ENCODE results near the gene RIIAD1.
"Not testable (repeated sequence)": the region's sequence is repeated elsewhere in the genome, so short reads cannot be mapped to it uniquely, and the experiment has no call there.

RIIAD1 gene, protein sequence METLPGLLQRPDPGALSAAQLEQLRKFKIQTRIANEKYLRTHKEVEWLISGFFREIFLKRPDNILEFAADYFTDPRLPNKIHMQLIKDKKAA

DNA sequence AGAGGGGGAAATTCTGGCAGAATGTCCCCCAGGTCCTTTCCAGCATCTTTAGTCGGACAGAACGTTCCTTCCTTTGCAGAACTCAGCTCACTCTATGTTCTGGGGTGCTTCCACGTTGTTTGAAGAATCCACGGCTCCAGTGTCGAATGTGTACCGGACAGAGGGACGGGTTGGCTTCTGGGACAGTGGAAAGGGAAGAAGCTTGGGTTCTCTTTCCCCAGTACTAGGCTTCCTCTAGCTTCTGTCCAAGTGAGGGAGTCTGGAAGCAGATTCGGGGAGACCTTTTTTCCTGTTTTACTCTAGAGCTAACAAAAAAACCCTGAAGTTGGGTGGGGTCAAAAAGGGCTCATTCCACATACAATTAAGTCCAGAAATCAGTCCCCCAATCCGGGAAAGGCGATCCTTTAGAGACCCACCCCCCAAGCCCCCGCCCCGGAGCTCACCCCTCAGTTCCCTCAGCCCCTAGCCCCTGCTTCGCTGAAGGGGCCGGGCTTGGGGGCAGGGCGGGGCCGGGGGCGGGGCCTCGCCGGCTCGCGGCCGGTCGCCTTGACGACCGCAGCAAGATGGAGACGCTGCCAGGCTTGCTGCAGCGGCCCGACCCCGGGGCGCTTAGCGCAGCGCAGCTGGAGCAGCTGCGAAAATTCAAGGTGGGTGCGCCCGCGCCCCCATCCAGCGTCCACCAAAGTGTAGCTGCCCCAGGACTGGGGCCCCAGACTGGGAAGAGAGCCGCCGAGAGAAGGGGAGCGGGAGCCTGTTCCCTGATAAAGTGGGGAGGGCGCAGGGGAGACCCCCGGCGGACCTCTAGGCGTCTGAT lies at the start of gene RIIAD1:
Gene RIIAD1, plus strand, starts transcription at position 549 of the 814 bp plus-strand sequence. Its CDS starts 15 bp downstream, at position 564.
- DNase-seq = peak; percentile 47

DNA sequence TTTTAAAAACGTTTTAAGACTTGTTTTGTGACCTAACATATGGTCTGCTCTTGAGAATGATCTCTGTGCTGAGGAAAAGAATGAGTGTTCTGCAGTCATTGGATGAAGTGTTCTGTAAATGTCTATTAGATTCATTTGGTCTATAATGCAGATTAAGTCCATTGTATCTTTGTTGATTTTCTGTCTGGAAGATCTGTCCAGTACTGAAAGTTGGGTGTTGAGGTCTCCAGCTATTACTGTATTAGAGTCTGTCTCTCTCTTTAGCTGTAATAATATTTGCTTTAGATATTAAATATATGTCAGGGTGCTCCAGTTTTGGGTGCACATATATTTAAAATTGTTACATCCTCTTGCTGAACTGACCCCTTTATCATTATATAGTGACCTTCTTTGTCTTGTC lies 47.9 kb upstream of the RIIAD1 start:
- no peak for DNase-seq

DNA sequence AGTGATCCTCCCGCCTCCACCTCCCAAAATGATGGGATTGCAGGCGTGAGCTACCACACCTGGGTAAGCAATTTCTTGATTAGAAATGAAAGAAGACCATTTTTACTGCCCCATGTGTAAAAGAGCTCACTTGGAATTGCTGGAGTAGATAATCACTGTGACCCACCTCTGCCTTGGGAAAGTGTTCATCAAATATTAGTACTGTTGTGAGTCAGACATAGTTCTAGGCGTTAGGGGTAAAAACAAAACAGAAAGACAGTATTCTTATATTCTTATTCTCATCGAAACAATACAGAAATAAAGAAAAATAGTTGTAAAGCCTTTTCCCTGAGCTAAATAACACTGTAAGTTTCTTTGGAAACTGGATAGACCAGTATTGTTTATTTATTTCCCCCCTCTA lies 40.9 kb upstream of the RIIAD1 start:
- no peak for DNase-seq

DNA sequence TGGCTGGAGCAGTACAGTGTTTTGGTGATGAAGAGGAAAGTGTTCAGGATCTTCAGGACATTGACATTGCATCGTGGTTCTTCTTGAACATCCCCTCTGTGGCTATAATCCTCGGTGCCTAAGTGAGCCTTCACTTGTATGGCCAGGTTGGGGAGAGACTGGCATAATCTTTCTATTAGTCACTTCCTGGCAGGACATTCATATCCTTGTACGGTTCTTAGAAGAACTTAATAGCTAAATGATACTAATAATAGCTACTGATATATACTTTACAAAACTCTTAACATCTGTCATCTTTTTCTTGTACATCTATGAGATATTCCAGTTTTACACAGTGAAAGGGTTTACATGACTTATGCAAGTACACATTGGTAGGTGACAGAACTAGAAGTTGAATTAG lies 40.5 kb upstream of the RIIAD1 start:
- no peak for DNase-seq

DNA sequence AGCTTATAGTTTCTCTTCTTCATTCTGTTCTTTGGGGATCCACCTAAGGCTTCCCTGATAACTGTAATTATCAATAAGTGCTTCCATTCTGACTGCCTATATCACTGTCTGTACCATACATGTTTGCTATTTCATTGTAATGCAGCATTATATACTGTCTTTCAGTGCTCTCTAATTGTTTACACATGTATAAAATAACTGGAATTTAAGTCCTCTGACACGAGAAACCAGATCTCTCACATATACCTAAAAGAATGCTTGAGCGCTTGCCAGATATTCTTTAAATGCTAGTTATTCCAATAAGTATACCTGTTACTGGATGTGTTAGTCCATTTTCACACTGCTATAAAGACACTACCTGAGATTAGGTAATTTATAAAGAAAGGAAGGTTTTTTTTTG lies 39.4 kb upstream of the RIIAD1 start:
- no peak for DNase-seq

DNA sequence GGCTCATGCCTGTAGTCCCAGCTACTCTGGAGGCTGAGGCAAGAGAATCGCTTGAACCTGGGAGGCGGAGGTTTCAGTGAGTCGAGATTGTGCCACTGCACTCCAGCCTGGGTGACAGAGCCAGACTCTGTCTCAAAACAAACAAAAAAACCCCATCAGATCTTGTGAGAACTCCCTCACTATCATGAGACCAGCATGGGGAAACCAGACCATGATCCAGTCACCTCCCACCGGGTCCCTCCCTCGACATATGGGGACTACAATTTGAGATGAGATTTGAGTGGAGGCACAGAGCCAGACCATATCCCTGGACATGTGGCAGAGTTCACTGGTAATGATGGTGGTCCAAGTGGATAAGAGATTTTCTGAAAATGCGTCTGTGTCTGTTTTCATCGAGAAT lies 38.4 kb upstream of the RIIAD1 start:
- not testable (repeated sequence) for DNase-seq

DNA sequence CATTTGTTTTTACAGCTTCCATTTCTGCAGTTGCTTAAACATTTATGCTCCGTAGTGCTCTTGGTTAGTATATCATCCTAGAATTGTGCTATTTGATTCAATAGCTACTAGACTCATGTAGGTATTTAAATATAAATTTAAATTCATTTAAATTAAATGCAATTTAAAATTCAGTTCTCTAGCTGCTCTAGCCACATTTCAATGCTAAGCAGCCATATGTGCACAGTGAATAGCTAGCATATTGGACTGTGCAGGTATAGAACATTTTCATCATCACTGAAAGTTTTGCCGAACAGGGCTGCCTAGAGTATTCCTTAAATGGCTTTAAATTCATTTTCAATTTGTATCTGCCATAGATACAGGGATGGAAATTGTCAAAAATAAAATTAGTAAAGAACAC lies 37.2 kb upstream of the RIIAD1 start:
- no peak for DNase-seq

DNA sequence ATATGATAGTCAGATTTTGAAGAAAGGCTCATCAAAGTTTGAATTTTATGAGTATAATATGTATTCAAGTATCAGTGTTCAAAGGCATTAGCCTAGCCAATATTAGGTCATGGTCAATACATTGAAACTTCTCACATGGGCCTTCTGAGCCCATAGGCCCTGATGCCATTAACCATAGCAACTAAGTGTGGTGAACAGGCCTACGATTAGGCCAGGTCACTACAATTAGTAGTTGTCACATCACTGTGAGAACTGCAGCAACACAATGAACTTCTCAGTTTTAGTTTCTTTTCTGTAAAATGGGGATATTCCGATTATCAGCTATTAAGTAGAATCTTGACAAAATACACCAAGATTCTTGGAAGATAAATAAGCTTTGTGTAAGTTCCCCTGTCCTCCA lies 34.8 kb upstream of the RIIAD1 start:
- DNase-seq = no peak

DNA sequence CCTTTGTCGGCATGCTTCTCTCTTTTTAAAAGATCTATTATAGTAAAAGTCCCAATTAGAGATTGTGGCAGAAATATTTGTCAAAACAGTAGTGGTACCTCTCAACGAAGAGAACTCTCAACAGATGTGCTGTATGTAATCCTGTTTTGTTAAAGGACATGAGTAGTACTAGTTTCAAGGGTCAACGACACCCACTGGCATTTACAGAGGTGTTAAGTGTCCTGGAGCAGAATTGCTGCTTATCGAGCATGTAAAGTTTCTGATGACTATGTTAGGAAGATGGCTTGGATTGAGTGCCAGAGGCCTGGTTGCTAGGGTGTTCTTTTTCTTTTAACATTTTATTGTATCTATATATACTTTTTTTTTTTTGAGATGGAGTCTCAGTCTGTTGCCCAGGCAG lies 31.8 kb upstream of the RIIAD1 start:
- DNase-seq = no peak

DNA sequence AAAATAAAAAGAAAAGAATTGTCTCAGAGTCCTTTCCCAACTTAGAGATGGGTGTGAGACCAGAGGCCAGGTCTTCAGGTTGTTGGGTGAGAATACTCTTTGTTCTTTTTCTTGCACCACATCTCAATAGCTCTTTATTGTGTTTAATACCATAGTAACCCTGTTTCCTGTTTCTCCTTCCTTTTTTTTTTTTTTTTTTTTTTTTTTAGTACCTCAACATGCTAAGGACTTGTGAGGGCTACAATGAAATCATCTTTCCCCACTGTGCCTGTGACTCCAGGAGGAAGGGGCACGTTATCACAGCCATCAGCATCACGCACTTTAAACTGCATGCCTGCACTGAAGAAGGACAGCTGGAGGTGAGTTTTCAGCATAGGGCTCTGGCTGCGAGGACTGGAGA lies 29.1 kb upstream of the RIIAD1 start:
- DNase-seq = no peak

DNA sequence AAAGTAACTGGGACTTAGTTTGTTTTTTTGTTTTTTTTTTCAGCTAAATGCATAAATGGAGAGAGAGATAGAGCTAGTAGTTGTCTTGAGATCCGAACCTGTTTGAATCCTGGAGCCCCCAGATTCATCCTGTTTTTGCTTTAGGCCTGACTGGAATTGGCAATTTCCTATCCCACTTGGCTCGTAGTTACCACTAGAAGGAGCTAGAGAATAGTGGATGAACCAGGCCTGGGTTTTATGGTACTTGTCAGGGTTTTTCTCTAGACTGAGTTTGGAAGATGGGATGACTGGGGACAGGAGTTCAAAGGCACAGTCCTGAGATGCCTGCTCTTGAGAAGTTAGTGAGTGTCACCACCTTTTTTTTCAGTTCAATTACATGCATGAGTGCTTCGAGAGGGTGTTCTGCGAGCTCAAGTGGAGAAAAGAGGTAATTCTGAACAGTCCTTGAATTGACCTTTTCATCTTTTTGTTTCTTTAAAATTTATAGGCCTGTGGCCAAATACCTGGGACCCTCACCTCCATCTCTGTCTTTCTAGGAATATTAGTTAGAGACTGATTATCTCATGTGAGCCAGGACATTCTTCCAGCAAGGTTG lies 28.2 kb upstream of the RIIAD1 start:
- DNase-seq = no peak

DNA sequence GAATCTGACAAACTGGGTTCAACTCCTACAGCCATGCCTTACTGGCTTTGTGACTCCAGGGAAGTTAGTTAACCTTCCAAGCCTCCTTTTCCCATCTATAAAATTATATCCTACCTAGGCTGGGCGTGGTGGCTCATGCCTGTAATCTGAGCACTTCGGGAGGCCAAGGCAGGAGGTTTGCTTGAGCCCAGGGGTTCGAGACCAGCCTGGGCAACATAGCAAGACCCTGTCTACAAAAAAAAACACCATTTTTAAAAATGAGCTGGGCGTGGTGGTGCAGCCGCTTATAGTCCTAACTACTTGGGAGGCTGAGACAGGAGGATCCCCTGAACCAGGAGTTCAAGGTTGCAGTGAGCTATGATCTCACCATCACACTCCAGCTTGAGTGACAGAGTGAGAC lies 19.8 kb upstream of the RIIAD1 start:
- no peak for DNase-seq

DNA sequence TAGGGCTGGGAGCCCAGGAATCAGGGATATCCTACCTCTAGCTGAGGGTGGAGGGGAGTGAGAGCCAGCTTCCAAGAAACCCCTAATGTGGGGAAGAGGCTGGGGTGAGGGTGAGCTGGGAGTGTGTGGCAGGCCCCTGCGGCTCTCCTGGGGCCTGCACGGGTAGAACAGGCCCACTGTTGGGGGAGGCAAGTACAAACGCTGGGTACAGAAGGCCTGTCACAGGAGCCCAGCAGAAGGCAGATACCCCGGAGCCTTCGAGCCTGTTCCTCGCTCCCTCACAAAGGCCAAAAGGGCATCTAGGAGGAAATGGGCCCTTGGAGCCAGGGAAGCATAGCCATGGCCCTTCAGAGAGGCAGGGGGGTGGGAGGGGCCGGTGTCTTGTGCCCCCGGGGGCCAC lies 18.4 kb upstream of the RIIAD1 start:
- DNase-seq = no peak

DNA sequence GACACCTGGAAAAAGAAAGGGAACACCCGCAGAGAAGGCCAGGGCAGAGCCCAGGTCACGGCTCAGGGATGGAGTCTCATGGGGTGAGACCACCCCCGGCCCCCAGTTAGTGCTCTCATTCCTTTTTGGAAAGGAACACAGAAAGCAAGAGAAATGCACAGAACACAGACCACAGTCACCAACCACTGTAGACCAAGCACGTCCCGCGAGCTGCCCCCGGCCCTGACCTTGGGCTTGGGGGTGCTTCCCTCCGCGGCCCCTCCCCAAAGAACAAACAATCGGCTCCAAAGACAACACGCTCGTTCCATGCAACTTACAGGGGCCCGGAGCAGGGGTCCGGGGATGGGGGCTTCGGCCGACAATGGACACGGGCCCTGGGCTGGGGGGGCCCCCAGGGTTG lies 17.5 kb upstream of the RIIAD1 start:
- no peak for DNase-seq

DNA sequence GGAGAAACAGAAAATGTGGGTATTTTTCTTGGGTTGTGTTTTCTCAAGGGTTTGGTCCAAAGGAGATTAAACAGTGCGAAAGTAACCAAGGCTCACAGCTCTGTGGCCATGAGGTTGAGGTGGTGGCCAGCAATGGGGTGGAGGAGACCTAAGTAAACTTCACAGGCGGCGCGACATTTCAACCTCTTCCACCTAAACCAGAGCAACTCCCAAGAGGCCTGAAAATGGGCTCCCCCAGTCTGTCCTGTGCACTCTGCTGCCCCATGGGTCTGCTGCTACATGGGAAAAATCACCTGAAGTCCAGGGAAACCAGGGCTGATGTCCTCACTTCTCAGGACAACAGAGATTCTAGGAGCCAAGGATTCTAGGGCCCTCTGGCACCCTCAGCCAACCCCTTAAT lies 17.1 kb upstream of the RIIAD1 start:
- DNase-seq = no peak

DNA sequence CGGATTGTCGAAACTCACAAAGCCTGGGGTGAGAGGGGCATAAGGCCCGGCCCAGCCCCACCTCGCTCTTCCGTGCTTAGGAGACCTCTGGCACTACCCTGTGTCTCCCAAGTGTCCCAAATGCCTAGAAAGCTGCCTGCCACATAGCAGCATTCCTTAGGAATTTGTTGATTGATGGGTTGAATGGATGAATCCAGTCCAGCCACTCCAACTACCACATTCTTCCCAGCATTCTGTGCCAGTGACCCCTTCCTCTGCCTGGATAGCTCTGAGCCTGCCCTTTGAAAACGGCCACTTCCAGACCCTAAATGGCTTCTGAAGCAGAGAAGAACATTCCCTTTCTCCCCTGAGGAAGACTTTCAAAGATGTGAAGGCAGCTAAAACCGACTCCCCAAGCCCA lies 16.2 kb upstream of the RIIAD1 start:
- no peak for DNase-seq

DNA sequence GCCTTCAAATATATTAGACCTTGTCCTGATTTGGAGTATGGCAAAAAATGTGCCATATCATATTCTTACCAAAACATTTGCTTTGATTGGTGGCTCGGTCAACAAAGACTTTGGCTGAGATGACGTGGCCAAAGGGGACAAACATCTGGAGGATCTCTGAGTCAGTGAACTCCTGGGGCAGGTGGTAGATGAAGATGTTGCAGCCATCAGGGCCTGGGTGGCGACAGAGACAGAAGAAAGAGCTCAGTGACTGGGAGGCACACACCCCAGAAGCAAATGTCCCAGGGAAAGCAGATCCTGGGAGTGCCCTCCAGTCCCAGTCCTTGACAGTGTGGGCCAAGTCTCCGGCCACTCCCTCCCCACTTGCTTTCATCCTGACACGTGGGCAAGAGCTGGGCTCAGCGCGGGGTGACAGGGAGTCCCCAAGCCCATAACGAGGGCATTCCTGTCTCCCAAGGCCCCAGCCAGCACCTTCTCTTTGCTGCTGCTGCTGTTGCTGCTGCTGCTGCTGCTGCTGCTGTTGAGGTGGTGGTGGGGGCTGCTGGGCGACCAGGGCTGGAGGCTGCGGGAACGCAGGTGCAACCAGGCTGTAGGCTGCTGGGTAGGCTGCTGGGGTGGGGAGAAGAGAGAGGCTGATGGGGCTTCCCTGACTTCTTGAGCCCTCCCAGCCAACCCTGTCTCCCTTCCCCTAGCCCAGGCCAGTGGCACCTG lies 15.4 kb upstream of the RIIAD1 start:
- DNase-seq = no peak

DNA sequence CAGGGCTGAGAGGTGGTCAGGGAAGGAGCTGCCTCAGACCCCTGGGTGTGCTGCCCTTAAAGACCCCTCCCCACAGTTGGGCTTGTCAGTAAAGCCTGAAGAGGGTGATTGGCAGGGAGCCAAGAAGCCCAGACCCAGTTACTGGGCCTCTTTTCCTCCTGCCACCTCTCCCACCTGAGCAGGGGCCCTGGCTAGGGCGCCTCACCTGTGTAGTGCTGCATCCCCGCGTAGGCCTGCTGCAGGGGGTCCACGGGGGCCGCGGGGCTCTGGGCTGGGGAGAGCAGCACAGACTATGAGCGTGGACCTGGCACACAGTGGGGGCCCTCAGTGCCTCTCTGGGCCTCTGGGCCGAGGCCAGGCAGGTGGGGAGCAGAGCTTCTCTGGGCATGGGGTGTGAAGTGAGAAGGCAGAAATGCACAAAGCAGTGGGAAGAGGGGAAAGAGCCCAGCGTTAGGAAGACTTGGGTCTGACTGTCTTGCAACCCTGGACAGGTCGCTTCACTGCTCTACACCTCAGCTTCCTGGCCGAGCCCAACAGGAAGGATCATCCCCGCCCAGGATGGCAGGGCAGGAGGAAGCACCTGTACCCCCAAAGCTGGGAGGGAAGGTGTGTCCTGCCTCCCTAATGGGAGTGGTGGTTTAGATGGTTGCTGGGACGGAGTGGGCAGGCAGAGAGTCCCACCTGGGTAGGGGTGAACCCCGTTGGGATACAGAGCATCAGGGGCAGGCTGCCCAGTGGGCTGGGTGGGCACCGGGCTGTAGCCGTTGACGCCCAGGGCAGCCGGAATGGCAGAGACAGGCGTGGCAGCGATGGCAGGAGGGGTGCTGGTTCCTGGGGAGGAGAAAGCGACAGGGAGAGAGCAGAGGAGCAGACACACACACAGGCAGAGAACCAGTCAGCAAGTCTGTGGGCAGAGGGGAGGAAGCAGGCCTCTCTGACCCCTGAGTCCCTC lies 14.6 kb upstream of the RIIAD1 start:
- DNase-seq = no peak

DNA sequence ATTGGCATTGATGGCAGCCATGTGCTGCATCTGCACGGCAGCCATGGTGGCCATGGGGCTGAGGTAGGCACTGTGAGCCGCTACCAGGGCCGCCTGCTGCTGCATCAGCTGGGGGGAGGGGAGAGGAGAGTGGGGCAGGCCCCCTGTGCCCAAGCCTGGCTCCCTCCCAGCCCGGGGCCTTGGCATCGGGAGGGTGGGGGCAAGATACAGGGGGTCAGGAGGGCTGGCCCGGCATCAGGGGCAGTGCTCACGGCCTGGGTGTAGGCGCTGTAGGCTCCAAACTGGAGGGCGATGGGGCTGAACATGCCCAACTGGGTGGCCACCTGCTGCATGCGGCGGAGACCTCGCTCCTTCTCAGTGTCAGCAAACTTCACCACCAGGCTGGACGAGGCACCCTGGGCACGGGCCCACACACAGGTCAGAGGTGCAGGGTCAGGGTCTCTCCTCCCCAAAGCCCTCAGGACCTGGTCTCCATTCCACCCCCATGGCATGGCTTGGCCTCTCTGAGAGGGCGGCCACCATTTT lies 13.7 kb upstream of the RIIAD1 start:
- no peak for DNase-seq

DNA sequence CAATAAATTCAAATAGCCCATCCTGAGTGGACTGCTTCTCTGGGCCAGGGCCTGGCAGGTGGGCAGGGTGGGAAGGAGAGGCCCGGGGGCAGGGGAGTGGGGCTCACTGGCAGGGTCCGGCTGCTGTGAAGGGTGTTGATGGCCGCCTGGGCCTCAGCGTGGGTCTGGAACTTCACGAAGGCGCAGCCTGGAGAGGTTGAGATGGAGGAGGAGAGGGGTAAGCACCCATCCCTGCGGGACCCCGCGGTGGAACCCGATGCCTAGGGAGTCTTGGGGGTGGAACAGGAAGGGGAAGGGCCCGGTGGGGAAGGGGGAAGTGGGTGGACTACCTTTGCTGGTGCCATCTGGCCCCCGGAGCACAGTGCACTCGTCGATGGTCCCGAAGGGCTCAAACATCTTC lies 12.4 kb upstream of the RIIAD1 start:
- DNase-seq = no peak

DNA sequence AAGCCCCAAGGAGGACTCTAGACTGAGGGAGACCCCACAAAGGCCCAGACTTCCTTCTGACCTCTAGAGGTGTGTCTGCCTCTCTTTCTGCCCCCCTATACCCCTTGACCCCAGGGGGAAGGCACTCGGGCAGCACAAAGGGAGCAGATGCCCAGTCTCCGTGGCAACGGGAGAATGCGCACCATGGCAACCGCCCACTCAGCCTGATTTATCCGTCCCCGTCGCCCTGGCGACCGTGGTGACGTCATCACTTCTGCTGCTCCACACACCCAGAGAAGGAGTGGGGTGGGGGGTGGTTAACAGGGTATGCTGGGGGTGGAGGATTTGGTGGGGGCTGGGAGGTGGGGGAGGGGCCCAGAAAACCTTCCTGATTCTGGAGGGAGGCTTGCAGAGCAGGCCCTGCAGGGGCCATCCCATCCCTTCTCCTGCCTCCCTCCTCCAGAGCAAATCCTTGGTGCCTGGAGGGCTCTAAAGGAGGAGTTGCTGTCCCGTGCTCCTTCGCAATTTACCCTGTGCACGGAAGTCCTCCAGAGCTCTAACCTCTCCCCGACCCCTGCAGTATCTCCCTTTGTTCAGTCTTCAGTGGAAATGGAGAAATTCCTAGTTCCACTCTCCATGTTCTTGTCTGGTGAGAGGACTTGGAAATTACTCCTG lies 11.0 kb upstream of the RIIAD1 start:
- peak; percentile 66 for DNase-seq
